ENCODE data around the gene ZDHHC14.

ZDHHC14 gene

DNA sequence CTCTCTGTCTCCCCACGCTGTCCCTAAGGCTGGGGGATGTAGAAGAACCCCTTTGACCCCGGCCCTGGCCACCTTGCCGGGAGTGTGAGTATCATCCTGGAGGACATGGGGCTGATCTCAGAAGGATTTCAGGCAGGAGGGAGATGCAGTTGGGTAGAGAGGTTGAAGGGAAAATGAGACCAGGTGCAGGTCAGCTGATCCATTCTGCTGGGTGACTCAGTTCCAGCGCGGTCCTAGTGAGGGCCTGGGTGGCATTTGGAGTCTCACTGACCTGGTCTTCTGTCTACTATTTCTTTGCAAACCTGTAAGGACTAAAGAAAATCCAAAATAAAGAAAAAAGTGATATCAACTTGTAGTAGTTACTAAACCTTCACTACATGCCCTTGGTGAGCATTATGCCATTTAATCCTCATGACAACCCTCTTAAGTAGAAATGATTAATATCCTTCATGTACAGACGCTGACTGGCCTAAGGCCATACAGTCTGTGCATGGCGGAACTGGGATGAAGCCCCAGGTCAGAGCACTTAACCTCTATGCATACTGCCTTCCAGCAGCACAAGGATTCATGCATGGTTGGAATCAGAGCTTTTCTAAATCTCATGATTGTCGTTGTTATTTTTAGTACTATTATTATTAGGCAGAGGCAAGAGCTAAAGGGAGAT lies 106.3 kb downstream of the ZDHHC14 start:
- DNase-seq (ENCODE audit: low read depth), result no peak
- TF ChIP-seq, protein P1, sequence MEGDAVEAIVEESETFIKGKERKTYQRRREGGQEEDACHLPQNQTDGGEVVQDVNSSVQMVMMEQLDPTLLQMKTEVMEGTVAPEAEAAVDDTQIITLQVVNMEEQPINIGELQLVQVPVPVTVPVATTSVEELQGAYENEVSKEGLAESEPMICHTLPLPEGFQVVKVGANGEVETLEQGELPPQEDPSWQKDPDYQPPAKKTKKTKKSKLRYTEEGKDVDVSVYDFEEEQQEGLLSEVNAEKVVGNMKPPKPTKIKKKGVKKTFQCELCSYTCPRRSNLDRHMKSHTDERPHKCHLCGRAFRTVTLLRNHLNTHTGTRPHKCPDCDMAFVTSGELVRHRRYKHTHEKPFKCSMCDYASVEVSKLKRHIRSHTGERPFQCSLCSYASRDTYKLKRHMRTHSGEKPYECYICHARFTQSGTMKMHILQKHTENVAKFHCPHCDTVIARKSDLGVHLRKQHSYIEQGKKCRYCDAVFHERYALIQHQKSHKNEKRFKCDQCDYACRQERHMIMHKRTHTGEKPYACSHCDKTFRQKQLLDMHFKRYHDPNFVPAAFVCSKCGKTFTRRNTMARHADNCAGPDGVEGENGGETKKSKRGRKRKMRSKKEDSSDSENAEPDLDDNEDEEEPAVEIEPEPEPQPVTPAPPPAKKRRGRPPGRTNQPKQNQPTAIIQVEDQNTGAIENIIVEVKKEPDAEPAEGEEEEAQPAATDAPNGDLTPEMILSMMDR (IDR thresholded peaks at IDR 0.05; ENCODE audit: control insufficient read depth, insufficient read depth, low read depth, low read length, missing control alignments), result no peak

DNA sequence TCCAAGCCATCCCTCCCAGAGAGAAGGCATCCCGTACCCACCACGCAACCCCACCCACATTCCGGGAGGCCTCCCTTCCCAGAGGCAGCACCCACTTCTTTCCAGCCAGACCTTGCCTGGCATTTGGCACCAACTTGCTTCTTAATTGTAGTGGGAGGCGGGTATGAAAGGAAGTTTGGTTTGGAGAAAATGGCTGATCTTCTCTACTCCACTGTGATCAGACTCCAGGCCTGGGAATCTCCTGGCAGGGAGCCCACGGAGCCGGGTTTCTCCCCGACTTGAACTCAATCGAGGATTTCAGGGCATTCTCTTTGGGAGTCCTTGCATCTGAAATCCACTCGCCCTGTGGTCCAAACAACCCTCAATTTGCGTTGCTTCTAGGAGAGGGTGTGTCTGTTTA lies 107.1 kb downstream of the ZDHHC14 start:
- DNase-seq (ENCODE audit: low read depth), result no peak
- no peak overlapping the region for H3K4me3 ChIP-seq (ENCODE audit: control insufficient read depth, low read depth, low read length)
- TF ChIP-seq, protein P1 (IDR thresholded peaks at IDR 0.05; ENCODE audit: control insufficient read depth, insufficient read depth, low read depth, low read length, missing control alignments), result no peak

More for the DNA sequence above, 106.3 kb downstream of the ZDHHC14 start:
- no peak overlapping the region for H3K4me3 ChIP-seq (ENCODE audit: control insufficient read depth, low read depth, low read length)

DNA sequence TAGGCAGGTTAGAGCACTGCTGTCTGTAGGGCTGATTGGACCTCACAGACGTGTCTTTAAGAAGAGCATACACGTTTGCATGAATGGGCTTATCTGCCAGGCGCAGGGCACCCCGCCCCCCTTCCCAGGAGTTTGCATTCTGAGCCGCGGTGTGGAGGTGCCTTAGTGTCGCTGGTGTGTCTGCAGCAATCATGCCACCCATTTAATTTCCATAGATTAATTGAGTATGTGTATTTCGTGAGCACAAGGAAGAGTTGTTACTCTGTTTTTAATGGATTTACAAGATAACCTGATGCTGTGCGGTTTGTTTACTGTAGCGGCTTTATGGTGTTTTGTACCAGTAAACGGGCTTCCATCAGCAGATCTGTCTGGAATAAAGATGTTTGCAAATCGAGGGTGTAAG lies 107.7 kb downstream of the ZDHHC14 start:
- TF ChIP-seq, protein P1 (IDR thresholded peaks at IDR 0.05; ENCODE audit: control insufficient read depth, insufficient read depth, low read depth, low read length, missing control alignments), result no peak
- no peak for DNase-seq (ENCODE audit: low read depth)
- H3K4me3 ChIP-seq (ENCODE audit: control insufficient read depth, low read depth, low read length), result no peak overlapping the region

DNA sequence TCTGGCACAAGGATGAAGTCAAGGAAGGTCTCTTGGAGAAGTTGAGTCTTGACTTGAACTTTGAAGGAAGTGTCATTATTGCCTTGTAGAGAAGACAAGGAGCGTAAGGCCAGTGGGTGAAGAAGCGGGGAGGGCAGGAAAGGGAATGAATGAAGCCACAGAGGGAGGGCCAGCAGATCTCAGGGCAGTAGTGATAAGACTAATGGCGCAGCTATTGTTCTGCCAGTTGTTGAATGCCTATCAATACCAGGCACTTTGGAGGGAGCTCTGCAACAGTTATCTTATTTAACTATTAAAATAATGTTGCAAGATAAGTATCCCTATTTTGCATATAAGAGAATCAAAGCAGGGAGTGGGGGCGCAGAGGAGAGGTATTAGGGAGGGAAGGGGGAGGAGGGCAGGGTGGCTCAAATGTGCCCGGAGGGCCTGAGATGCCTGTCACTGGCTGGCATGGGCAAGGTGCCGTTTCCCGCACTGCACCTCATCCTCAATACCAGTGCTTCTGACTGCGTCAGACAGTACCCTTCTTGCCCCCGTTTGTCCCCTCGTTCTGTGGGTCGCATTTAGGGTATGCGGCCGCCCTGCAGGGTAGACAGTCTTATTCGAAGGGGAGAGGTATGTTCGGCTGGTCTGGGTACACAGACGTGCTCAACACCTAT lies 109.8 kb downstream of the ZDHHC14 start:
- TF ChIP-seq, protein P1 (IDR thresholded peaks at IDR 0.05; ENCODE audit: control insufficient read depth, insufficient read depth, low read depth, low read length, missing control alignments), result no peak
- no peak overlapping the region for H3K4me3 ChIP-seq (ENCODE audit: control insufficient read depth, low read depth, low read length)
- DNase-seq (ENCODE audit: low read depth), result no peak

DNA sequence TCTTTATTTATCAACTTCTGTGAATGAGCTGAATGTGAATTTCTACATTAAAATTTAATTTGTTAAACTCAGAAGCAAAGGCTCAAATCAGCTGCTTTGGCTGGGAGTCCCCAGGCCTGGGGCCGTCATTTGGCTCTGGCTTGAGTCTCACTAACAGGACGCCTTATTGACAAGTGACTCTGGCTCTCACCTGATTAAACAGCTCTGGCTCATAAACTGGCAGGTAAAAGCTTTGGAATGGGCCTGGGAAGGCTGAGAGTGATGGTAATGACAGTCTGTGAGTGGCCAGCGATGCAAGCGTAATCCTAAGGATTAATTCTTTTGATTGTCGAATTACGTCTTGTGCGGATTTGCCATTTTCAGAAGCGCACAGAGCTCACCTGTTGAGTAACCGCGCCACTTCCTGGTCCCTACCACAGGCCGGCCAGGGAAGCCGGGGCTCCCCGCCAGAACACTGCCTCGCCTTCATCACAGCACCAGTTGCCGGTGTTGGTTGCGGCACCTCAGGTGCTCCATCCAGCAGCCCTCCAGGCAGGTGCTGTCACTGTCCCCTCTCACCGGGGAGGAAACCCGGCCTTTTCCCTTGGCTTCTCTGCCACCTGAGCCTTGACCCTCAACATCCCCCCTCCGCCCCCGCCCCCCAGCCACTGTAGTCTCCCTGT lies 110.7 kb downstream of the ZDHHC14 start:
- TF ChIP-seq, protein P1 (IDR thresholded peaks at IDR 0.05; ENCODE audit: control insufficient read depth, insufficient read depth, low read depth, low read length, missing control alignments), result no peak
- H3K4me3 ChIP-seq (ENCODE audit: control insufficient read depth, low read depth, low read length), result no peak overlapping the region
- DNase-seq (ENCODE audit: low read depth), result no peak

DNA sequence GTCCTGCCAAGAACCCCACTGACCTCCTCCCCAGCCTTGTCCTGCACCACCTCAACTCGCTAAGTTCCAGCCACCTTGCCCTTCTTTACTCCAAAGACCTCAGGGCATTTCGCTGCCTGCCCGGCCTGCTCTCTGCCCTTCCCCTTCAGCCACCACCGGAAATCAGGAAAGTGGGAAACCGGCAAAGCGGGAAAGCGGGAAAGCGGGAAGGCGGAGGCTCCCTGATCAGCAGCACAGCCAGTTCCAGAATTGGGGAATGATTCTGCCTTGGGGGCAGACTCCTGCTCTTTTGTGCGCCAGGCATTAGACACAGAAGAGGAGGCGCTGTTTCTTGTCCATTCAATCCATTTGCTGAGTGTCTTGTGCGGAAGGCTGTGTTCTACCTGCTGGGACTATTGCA lies 111.3 kb downstream of the ZDHHC14 start:
- no peak for DNase-seq (ENCODE audit: low read depth)
- TF ChIP-seq, protein P1 (IDR thresholded peaks at IDR 0.05; ENCODE audit: control insufficient read depth, insufficient read depth, low read depth, low read length, missing control alignments), result no peak
- no peak overlapping the region for H3K4me3 ChIP-seq (ENCODE audit: control insufficient read depth, low read depth, low read length)
